GM10266 (cell line): ENCODE data around the gene SYN1.

Experiments used
- DNase-seq: peaks from one replicate; pipeline ENCODE4 v3.0.0; 2012; ENCODE audit errors: extremely low spot score
- CTCF ChIP-seq: IDR thresholded peaks from 2 replicates; pipeline ENCODE4 v1.5.1; 2012; ENCODE audit warnings: mild to moderate bottlenecking, low read depth; ENCODE audit not compliant: control insufficient read depth, insufficient read depth; ENCODE audit errors: missing control alignments

SYN1 gene

GRCh38 chrX:47523713-47524166 is 95.9 kb downstream of the SYN1 start:
- DNase-seq, result no peak
- TF ChIP-seq CTCF, result no peak

- DNase-seq, result peak; percentile 71
- TF ChIP-seq CTCF, result peak; percentile 74
These were observed 96.4 kb downstream of the SYN1 start for GRCh38 chrX:47523297-47523696.
